GM19463 (cell line): ENCODE measurements around the gene LIPA.
"Not testable (repeated sequence)": the region's sequence is repeated elsewhere in the genome, so short reads cannot be mapped to it uniquely, and the experiment has no call there.

Experiments
- ATAC-seq: cut with Tn5 transposase; IDR thresholded peaks from one replicate; pipeline ENCODE4 v1.9.1; 2021; ENCODE audit warnings: mild to moderate bottlenecking, moderate library complexity; ENCODE audit not compliant: unreplicated experiment

LIPA gene

DNA sequence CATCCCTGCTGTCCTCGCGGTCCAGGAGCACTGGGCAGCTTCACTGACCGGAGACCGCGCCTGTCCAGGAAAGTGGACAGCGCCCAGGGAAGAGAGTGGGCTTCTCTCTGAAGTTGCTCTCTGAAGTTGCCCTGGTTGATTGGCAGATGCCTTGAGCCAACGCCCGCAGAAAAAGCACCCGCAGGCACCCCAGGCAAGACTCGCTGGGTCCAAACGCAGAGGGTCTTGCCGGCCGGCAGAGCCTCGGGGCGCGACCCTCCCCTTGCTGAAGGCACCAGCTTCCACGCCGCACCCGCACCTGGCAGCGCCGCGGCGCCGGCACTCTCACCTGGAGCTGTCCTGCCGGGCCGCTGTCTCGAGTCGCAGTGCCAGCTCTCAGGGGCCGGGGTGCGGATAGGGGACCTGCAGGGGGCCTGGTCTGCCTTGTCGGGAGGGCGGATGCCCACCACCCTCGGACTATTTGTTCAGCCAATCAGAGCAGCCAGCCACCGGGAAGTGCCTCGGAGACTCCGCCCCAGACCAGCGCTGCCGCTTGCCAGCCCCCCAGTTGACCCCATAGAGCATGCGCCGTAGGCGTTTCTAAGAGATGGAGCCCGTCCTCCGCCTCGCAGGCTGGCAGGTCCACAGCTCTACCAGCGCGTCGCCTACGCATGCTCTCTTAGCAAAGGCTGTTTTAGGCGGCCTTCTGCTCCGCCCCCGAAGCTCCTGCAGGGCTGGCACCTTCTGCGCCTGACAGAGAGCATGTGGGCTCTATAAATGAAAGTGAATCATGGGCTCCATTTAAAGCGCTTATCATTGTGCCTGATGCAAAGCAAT, at the start of gene LIPA:
Gene LIPA, minus strand, starts transcription at position 367 of the 816 bp plus-strand sequence. CDS start 4,127 bp downstream, outside the sequence.
- ATAC-seq: peak; percentile 95

DNA sequence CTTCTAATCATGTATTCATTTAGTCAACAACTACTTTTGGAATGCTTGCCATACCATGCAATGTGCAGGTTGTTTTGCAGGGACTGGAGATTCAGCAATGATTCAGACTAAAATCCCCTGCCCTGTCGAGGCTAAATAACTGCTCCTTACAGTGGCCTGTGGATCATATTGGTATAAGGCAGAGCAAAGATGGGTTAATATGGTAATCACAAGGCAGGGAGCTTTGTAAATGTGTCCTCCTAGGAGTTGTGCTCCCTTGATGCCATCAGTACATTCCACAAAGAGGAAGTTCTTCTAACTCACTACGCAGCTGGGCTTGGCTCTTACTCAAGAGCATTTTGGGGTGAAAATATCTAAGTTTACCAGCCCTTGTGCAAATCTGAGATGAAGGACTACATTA, 49.7 kb upstream of the LIPA start:
- ATAC-seq: no peak

DNA sequence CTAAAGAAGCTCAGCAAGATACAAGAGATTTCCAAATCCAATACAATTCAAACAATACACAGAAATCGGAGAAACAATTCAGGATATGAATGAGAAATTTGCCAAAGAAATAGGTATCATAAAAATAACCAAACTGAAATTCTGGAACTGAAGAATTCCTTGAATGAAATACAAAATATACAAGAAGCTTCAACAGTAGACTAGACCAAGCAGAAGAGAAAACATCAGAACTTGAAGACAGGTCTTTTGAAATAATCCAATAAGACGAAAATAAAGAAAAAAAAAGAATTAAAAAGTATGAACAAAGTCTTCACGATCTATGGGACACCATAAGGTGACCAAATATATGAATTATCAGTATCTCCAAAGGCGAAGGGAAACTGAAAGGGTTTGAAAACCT, 47.5 kb upstream of the LIPA start:
- ATAC-seq: no peak

DNA sequence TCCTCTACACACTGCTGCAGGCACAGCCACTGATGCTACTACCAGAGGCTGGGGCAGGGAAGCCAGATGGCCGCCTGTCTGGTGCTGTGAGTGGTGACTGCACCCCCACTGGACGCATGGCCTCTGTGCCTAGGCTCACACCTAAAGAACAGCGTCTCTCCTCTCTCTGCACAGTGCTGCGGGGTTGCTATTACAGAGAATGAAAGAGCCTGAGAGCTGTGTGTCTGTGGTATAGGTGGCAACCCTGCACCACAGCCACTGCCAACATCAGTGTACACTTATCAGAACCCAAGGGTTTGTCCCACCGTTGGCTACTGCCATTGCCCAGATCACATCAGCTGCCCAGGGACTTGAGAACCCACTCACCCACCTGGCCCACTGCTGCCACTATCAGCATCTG, 46.2 kb upstream of the LIPA start:
- ATAC-seq: no peak

DNA sequence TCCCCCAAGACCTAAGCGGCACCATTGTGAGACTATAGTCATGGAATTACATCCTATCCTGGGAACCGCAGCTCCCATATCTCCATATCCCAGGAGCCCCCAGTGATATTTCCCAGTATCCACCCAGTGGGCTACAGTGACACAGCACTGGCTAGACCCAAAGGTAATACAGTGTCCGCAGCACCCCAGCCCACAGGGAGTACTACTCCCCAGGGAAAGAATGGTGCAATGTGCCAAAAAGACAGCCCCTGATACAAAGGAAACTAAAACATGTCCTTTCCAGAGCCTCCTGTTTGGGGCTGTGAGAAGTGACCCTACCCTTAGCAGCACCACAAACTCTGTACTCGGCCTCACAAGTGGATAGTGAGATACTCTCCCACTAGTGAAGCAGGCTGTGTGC, 45.8 kb upstream of the LIPA start:
- ATAC-seq: no peak

DNA sequence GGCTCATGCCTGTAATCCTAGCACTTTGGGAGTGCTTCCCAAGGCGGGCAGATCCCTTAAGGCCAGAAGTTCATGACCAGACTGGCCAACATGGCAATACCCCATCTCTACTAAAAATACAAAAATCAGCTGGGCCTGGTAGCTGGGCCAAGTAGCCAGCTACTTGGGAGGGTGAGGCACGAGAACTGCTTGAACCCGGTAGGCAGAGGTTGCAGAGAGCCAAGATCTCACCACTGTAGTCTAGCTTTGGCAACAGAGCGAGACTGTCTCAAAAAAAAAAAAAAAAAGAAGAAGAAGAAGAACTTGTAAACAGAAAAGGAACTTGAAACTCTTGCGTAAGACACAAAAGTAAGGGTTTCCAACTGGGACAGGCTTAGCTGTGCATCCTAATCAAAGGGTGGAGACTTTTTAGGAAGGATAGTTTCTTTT, 44.7 kb upstream of the LIPA start:
- ATAC-seq: no peak

DNA sequence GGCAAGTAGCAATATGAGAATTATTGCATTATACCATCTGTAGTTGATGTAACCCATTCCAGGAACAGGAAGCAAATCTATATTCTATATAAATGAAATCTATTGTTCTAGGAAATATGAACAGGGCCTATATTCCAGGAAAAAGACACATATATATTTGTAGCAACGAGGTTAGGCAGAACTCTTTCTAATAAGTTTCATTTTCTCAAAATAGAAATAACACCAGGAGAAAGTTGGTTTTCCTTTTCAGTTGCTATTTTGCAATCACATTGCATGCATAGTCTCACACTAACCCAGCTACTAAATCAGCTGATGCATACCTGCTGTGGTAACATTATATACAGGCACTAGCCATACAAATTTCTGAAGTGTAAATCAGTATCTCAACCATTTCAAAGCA, 44.0 kb upstream of the LIPA start:
- no peak for ATAC-seq

DNA sequence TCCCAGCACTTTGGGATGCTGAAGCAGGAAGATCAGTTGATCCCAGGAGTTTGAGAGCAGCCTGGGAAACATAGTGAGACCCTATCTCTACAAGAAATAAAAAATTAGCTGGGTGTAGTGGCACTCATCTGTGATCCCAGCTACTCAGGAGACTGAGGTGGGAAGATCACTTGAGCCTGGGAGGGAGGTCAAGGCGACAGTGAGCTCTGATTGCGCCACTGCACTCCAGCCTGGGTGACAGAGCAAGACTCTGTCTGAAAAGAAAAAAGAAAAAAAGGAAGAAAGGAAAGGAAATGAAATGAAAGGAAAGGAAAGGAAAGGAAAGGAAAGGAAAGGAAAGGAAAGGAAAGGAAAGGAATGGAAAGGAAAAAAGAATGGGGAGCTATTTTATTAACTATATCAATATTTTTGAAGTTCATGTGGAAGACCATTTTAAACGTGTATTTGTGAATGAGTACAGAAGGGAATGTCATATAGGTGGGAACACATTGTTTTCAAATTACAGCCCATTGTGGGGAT, 43.2 kb upstream of the LIPA start:
- ATAC-seq: no peak

DNA sequence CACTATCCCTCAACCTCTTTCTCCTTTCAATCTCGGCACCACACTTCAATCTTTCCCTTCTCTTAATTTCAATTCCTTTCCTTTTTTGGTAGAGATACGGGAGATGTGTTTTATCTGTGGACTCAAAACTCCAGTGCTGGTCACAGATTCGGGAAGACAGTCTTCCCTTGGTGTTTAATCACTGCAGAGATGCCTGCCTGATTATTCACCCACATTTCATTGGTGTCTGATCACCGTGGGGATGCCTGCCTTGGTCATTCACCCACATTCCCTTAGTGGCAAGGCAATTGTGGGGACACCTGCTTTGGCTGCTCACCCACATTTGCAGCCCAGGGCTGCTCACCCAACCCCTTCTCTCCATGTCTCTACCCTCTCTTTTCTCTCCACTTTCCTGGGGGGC, 33.7 kb upstream of the LIPA start:
- ATAC-seq: not testable (repeated sequence)

DNA sequence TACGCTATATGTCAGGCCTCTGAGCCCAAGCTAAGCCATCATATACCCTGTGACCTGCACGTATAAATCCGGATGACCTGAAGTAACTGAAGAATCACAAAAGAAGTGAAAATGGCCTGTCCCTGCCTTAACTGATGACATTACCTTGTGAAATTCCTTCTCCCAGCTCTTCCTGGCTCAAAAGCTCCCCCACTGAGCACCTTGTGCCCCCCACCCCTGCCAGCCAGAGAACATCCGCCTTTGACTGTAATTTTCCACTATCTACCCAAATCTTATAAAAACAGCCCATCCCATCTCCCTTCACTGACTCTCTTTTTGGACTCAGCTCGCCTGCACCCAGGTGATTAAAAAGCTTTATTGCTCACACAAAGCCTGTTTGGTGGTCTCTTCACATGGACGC, 33.1 kb upstream of the LIPA start:
- ATAC-seq: not testable (repeated sequence)

DNA sequence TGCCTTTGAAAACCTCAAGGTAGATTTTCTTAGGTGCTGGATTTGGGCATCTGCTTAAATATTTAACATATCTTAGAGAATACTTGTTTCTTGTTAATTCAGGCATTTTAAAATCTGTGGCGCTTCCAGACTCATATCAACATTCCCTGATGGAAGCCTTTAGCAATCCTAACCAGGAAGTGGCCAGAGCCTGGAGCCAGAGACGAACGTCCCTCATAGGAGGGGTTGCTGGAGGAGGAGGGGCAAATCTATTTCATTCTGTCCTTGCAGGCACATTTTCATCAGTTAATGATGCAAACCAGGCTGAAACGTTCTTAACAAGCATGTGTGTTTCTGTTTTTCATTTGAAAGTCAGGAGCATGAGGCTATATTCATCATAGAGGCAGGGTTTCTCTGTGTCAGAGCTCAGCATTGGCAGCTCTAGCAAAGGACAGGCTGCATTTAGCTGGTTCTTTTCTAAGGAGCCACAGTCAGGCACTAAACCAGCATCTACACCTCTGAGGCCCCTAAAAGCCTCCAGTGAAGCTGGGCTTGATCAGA, 32.4 kb upstream of the LIPA start:
- ATAC-seq: no peak

DNA sequence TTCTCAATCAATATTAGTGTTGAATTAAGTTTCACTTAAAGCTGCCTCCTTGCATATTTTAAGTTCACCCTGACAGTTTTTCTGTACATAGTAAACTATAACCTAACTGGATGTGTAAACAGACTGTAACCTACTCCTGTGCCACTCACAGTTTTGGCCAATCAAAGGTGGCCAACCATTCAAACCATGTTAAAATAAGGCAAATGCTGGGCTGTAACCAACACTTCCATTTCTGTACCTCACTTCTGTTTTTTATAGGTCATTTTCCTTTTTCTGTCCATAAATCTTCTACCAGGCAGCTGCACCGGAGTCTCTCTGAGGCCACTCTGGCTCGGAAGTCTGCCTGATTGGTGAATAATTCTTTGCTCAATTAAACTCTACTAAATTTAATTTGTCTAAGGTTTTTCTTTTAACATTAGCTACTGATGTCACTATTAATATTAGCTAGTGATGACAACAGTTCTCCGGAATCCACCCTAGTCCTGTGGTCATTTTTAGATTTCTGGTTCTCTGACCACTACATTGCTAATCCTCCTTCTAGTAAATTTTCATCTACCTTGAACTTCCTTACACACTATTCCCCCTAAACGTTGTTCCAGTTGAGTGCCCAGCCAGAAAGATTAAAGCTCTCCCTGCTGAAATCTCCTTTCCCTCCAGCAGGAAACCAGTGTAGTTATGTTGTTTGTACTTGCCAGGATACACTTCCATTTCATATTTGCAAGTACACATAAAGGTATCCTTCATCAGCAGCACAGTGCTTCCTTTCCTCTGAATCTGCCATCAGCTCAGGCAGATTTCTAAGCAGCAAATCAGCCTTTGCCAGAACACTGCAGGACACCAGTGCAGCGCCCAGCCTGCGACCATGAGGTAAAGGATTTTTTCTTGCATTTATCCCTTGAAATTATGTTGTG, 31.7 kb upstream of the LIPA start:
- ATAC-seq: no peak

DNA sequence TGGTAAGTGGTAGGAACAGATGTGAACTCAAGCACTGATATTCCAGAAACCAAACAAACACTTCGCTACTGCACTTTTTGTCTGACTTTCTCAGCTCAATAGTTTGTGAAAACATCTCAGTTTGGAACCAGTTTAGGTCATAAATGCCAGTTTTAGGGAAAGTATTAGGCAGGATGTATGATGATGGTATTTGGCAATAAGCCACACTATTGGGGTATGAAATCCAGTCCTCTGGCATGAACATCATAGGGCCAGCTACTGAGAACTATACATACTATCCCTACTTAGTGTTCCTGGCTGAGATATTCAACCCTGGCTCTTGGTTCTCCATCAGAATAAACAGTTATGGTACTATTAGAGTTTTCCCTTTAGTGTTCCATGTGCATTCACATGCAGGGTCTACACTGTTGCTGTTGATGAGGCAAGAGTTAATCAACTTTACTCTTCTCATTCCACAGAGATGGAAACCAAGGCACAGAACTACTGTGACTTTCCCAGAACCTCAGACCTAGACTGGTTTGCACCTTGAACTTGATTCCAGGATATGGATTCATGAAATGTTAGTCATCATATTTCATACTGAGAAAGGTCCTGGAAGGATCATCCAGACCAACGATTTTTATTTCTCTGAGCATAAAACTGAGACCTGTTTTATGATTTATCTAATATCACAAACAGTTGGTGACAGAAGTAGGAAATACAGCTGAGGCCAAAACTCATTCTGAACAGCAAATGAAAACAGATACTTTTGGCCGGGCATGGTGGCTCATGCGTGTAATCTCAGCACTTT, 30.2 kb upstream of the LIPA start:
- ATAC-seq: no peak

DNA sequence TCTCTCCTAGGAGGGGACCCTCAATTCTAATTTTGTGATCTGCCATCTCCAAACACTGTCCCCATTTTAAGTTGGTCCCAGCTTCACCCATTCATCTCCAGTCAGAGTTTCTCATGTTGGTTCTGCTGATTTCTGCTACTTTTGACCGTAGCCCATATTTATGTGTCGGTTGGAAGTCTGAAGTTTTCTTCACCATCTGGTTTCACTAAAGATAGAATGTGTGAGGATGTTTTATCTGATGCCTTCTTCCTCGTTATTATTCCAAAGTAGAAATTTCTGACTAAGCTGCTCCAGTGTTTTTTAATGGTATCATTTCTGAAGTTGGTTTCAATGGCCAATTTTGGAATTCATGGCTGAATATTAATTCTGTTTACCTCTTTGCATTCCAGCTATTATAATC, 28.9 kb upstream of the LIPA start:
- ATAC-seq: no peak

DNA sequence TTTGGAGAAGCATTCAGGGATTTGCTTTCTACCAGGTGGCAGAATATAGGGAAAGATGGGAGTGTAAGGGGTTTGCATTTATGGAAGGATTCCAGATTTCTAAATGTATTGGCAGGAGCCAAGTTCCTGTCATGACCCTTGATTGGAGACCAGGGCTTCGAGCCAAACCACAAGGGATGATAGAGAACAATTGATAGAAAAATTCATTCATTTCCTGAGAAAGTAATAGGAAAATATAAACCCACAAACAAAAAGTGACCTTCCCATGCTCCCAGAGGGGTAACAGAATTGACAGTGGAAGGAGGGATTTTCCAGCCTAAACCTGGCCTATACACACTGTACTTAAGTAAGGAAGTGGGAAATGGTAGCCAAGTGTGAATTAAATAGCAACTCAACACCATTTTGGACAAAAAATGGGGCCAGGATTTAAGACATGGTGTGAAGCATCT, 27.9 kb upstream of the LIPA start:
- no peak for ATAC-seq

DNA sequence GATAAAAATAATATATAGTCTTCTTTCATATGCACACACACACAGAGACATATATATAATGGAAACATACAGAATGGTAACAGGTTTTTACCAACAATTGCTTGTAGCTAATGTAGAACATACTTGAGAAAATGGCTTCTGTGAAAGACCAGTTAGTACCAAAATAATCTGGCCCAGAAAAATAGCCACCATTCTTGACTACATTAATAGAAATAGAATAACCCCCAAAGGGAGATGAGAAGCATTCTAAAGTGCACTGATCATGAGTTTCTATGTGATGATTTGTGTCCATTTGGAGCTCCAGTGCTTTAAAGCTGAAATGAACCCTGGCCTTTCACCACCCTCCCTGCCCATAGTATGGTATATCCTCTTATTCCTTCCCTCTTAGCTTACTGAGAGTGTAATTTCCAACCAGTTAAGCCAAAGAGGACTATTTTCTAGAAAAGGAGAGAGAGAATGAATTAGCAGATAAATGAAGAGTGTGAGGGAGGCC, 27.4 kb upstream of the LIPA start:
- no peak for ATAC-seq

DNA sequence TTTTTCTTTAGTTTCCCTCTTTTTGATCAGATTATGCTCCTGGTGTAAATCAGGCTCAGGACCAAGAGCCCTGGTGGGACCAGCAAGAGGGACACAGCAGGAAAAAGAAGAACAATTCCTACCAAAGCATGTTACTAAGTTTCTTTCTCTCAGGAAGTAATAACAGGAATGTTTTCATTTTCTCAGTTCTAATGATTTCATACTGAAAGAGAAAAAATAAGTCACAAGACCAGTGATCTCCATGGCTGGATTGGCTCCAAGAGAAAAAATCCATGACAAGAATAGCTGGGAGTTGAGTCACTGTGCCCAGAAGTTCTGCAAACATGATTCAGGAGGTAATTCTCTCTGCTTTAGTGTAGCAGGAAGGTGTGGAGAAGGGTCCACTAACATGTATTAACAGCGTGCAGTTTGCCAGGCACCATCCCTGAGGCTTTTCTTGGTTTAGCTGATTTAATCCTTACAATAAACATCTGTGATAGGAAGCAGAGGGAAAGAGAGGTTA, 26.5 kb upstream of the LIPA start:
- no peak for ATAC-seq

DNA sequence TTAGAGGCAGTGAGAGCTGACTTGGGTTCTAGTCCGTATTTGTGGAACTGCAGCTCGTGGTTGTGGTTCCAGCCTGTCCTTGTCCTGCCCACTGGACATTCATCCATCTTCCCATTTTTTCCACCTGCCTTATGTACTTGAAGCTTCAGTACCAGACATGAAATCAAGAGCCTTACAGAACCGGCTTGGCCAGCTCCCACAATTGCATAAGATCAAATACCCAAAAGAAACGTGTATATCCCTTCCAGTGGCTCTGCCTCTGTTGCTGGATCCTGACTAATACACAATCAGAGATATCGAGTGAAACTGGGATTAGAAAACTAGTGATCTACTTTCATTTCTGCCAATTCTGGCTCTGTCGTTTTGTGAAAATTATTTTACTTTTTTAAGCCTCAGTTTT, 23.8 kb upstream of the LIPA start:
- ATAC-seq: no peak

DNA sequence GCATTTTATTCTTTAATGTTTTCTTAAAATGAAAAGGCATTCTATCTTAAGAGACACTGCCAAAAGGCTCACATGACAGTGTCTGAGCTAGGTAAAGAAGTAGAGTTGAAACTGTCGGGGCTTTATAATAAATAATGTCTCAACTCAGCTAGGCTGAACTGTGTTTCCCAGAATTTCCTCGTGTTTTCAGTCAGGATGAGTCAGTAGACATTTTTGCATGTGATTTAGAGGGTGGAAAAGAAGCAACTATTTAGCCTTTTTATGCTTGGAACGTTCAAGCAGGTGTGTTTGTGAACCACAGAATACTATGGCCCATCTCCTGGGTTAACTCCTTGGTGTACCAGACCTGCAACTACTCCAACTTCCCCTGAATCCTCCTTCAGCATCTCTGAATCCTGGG, 23.4 kb upstream of the LIPA start:
- ATAC-seq: no peak

DNA sequence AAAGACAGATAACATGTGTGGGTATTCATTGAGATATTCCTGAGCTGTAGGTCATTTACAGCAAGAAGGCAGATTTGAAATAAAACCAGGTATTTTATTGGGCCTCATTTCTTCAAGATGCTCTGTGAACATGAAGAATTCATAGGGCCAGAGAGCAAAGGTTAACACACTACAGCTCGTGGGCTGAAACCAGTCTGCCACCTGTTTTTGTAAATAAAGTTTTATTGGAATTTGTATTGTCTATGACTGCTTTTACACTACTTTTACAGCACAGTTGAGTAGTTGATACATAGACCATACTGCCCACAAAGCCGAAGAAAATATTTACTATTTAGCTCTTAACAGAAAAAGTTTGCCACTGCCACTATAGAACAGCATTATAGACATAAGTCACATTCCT, 22.1 kb upstream of the LIPA start:
- no peak for ATAC-seq
